Measurements from ENCODE around the gene PGBD1.

The PGBD1 gene

DNA sequence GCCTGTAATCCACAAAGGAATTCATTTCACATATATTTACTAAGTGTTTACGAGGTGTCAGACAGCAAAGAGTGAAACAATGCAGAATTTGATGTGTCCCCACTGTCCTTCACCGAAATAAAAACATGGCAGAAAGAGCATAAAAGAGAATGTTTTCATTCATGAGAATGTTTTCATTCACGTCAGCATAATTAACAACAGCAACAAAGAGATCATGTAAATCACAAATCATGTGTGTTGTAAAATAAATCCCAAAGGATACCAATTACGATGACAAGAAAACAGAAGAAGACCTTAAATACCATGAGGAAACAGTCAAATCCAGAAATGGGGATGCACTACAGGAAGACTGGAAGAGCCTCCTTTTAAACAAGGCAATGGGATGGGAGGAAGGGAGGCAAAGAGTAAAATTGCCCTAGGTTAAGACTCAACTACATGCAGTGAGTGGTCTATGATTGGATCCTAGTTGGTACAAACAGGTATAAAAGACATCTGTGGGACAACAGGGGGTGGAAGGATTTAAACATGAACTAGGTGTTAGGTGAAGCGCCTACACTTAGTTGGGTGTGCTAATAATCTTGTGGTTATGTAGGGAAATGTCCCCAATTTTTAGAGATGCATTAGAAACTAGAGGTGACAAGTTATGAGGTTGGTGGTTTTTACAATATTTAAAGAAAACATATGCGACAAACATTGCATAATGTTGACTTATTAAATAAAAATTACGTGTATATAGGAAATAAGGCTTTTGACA lies 53.1 kb downstream of the PGBD1 start:
- Histone ChIP-seq H3K27me3 (ENCODE audit: control insufficient read depth in 1 of 2, insufficient read depth in 2 of 2, low read length in 2 of 2) (no peaks in the 10 kb centered on the region), H3K4me3 (ENCODE audit: low read depth in 1 of 2, low read length in 2 of 2) (peak overlapping the region; percentile 88 to 91), H3K9ac (ENCODE audit: low read depth in 1 of 2, low read length in 2 of 2) (peak overlapping the region; percentile 34 to 93)

GRCh38 chr6:28335040-28335563 lies 53.7 kb downstream of the PGBD1 start:
- Histone ChIP-seq H3K36me3 (ENCODE audit: control insufficient read depth in 1 of 2, insufficient read depth in 2 of 2, low read length in 2 of 2) (no peaks in the 10 kb centered on the region), H3K9me3 (ENCODE audit: control insufficient read depth in 1 of 2, low read length in 2 of 2) (peaks cover 0 to under 1% of the 10 kb centered on the region in 2 donors), H3K4me3 (ENCODE audit: low read depth in 1 of 2, low read length in 2 of 2) (peak overlapping the region; percentile 88 to 91), H3K4me1 (ENCODE audit: control insufficient read depth in 1 of 2, insufficient read depth in 2 of 2, low read length in 2 of 2) (peaks cover 7 to 9% of the 10 kb centered on the region in 2 donors), H3K27me3 (ENCODE audit: control insufficient read depth in 1 of 2, insufficient read depth in 2 of 2, low read length in 2 of 2) (no peaks in the 10 kb centered on the region), H3K9ac (ENCODE audit: low read depth in 1 of 2, low read length in 2 of 2) (peak overlapping the region; percentile 34 to 93), H3K27ac (ENCODE audit: low read depth, low read length) (peak overlapping the region; percentile 93)

More for the DNA sequence above, 53.1 kb downstream of the PGBD1 start:
- peaks cover 7 to 9% of the 10 kb centered on the region in 2 donors for H3K4me1 ChIP-seq (ENCODE audit: control insufficient read depth in 1 of 2, insufficient read depth in 2 of 2, low read length in 2 of 2)
- H3K36me3 ChIP-seq (ENCODE audit: control insufficient read depth in 1 of 2, insufficient read depth in 2 of 2, low read length in 2 of 2): no peaks in the 10 kb centered on the region
- no peak overlapping the region for H3K27ac ChIP-seq (ENCODE audit: low read depth, low read length)
- H3K9me3 ChIP-seq (ENCODE audit: control insufficient read depth in 1 of 2, low read length in 2 of 2): no peaks in the 10 kb centered on the region

GRCh38 chr6:28335564-28336283 lies 54.4 kb downstream of the PGBD1 start, which contains the start of gene ZSCAN31:
Gene ZSCAN31, minus strand, starts transcription at chr6:28336148. Its CDS starts 6,465 bp downstream, at chr6:28329683.
- Histone ChIP-seq H3K36me3 (ENCODE audit: control insufficient read depth in 1 of 2, insufficient read depth in 2 of 2, low read length in 2 of 2) (no peaks in the 10 kb centered on the region), H3K9ac (ENCODE audit: low read depth in 1 of 2, low read length in 2 of 2) (peak within 1 kb of the TSS; percentile 85 to 93), H3K9me3 (ENCODE audit: control insufficient read depth in 1 of 2, low read length in 2 of 2) (peaks cover 0 to 3% of the 10 kb centered on the region in 2 donors)

DNA sequence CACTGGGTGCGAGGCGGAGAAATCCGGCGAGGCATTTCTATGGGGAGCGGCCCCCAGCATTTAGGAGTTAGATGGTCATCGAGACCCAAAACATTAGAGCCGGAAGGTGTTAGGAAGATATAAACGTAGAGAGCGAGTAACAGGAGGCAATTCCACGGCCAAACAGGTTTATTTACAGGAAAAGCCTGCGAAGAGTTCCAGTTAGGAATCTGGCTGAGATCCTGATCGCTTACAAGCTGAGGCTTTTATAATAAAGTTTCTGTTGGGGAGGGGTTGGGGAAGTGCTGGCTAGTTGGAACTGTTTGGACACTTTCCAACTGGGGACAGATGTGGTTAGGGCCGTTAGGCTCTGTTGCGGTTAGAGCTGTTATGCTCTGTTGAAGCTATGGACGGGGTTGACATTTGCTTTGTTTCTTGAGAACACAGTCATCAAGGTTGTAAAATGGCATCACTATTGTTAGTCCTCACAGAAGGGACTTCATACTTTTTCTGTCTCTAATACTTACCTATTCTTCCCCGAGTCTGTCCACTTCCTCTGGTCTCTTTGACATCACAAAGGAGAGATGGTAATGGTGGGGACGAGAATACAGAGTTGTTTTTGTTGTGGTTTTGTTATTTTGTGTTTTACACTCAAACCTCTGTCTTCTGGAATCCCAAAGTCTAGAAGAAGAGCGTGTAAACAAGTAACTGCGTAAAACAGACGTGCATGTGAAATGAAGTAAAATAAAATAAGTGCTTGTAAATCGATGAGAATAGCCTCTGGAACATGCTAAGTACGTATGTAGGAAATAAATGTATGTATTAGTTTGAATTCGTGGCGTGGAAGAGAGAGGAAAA lies 55.1 kb downstream of the PGBD1 start:
- H3K9me3 ChIP-seq (ENCODE audit: control insufficient read depth in 1 of 2, low read length in 2 of 2): peaks cover 0 to 3% of the 10 kb centered on the region in 2 donors
- H3K4me3 ChIP-seq (ENCODE audit: low read depth in 1 of 2, low read length in 2 of 2): peak overlapping the region; percentile 88 to 91
- peak overlapping the region; percentile 85 to 93 for H3K9ac ChIP-seq (ENCODE audit: low read depth in 1 of 2, low read length in 2 of 2)
- H3K4me1 ChIP-seq (ENCODE audit: control insufficient read depth in 1 of 2, insufficient read depth in 2 of 2, low read length in 2 of 2): peaks cover 7 to 9% of the 10 kb centered on the region in 2 donors
- H3K36me3 ChIP-seq (ENCODE audit: control insufficient read depth in 1 of 2, insufficient read depth in 2 of 2, low read length in 2 of 2): no peaks in the 10 kb centered on the region
- H3K27me3 ChIP-seq (ENCODE audit: control insufficient read depth in 1 of 2, insufficient read depth in 2 of 2, low read length in 2 of 2): no peaks in the 10 kb centered on the region
- peak overlapping the region; percentile 93 for H3K27ac ChIP-seq (ENCODE audit: low read depth, low read length)

More at GRCh38 chr6:28335564-28336283, 54.4 kb downstream of the PGBD1 start, which contains the start of gene ZSCAN31:
- Histone ChIP-seq H3K27me3 (ENCODE audit: control insufficient read depth in 1 of 2, insufficient read depth in 2 of 2, low read length in 2 of 2) (no peaks in the 10 kb centered on the region), H3K4me1 (ENCODE audit: control insufficient read depth in 1 of 2, insufficient read depth in 2 of 2, low read length in 2 of 2) (peaks cover 7 to 9% of the 10 kb centered on the region in 2 donors), H3K27ac (ENCODE audit: low read depth, low read length) (peak within 1 kb of the TSS; percentile 93), H3K4me3 (ENCODE audit: low read depth in 1 of 2, low read length in 2 of 2) (peak within 1 kb of the TSS; percentile 88 to 91)

GRCh38 chr6:28337121-28337520 lies 55.7 kb downstream of the PGBD1 start:
- Histone ChIP-seq H3K36me3 (ENCODE audit: control insufficient read depth in 1 of 2, insufficient read depth in 2 of 2, low read length in 2 of 2) (no peaks in the 10 kb centered on the region), H3K9ac (ENCODE audit: low read depth in 1 of 2, low read length in 2 of 2) (peak overlapping the region; percentile 85 to 93), H3K4me1 (ENCODE audit: control insufficient read depth in 1 of 2, insufficient read depth in 2 of 2, low read length in 2 of 2) (peaks cover 7 to 9% of the 10 kb centered on the region in 2 donors), H3K9me3 (ENCODE audit: control insufficient read depth in 1 of 2, low read length in 2 of 2) (peaks cover 0 to 3% of the 10 kb centered on the region in 2 donors), H3K4me3 (ENCODE audit: low read depth in 1 of 2, low read length in 2 of 2) (peak overlapping the region; percentile 88 to 91), H3K27ac (ENCODE audit: low read depth, low read length) (no peak overlapping the region), H3K27me3 (ENCODE audit: control insufficient read depth in 1 of 2, insufficient read depth in 2 of 2, low read length in 2 of 2) (no peaks in the 10 kb centered on the region)

DNA sequence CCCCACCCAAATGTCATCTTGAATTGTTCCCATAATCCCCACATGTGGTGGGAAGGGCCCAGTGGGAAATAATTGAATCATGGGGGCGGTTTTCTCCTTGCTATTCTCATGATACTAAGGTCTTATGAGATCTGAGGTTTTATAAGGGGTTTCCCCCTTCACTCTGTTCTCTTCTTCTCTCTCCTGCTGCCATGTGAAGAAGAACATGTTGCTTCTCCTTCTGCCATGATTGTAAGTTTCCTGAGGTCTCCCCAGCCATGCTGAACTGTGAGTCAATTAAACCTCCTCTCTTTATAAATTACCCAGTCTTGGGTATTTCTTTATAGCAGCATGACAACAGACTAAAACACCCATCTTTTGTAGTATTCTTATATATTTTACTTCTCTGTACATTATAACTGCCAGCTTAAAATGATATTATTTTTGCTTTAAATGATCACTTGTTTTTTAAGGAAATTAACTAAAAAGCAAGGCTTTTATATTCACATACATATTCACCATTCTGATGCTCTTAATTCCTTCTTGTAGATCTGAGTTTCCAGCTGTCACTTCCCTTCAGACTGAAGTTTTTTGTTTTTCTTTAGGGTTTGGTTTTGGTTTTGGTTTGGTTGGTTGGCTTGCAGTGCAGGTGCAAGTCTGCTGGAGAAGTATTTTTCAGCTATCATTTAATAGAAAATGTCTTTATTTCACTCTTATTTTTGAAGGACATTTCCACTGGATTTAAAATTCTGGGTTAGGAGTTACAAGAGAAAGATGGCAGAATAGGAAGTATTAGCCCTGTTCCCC lies 59.1 kb downstream of the PGBD1 start:
- H3K4me1 ChIP-seq (ENCODE audit: control insufficient read depth in 1 of 2, insufficient read depth in 2 of 2, low read length in 2 of 2): peaks cover 7 to 9% of the 10 kb centered on the region in 2 donors
- peaks cover 0 to 3% of the 10 kb centered on the region in 2 donors for H3K9me3 ChIP-seq (ENCODE audit: control insufficient read depth in 1 of 2, low read length in 2 of 2)
- no peak overlapping the region for H3K27ac ChIP-seq (ENCODE audit: low read depth, low read length)
- H3K9ac ChIP-seq (ENCODE audit: low read depth in 1 of 2, low read length in 2 of 2): no peak overlapping the region
- H3K36me3 ChIP-seq (ENCODE audit: control insufficient read depth in 1 of 2, insufficient read depth in 2 of 2, low read length in 2 of 2): no peaks in the 10 kb centered on the region
- H3K27me3 ChIP-seq (ENCODE audit: control insufficient read depth in 1 of 2, insufficient read depth in 2 of 2, low read length in 2 of 2): peaks cover 1 to 4% of the 10 kb centered on the region in 2 donors
- H3K4me3 ChIP-seq (ENCODE audit: low read depth in 1 of 2, low read length in 2 of 2): no peak overlapping the region

GRCh38 chr6:28343898-28344677 lies 62.7 kb downstream of the PGBD1 start:
- no peak overlapping the region for H3K4me3 ChIP-seq (ENCODE audit: low read depth in 1 of 2, low read length in 2 of 2)
- H3K27me3 ChIP-seq (ENCODE audit: control insufficient read depth in 1 of 2, insufficient read depth in 2 of 2, low read length in 2 of 2): peaks cover 10% of the 10 kb centered on the region in 2 donors
- no peaks in the 10 kb centered on the region for H3K4me1 ChIP-seq (ENCODE audit: control insufficient read depth in 1 of 2, insufficient read depth in 2 of 2, low read length in 2 of 2)
- no peak overlapping the region for H3K27ac ChIP-seq (ENCODE audit: low read depth, low read length)
- no peaks in the 10 kb centered on the region for H3K36me3 ChIP-seq (ENCODE audit: control insufficient read depth in 1 of 2, insufficient read depth in 2 of 2, low read length in 2 of 2)
- no peak overlapping the region for H3K9ac ChIP-seq (ENCODE audit: low read depth in 1 of 2, low read length in 2 of 2)
- H3K9me3 ChIP-seq (ENCODE audit: control insufficient read depth in 1 of 2, low read length in 2 of 2): peaks cover 0 to 3% of the 10 kb centered on the region in 2 donors

GRCh38 chr6:28345201-28345600 lies 63.8 kb downstream of the PGBD1 start:
- H3K27me3 ChIP-seq (ENCODE audit: control insufficient read depth in 1 of 2, insufficient read depth in 2 of 2, low read length in 2 of 2): peaks cover 10% of the 10 kb centered on the region in 2 donors
- H3K4me3 ChIP-seq (ENCODE audit: low read depth in 1 of 2, low read length in 2 of 2): no peak overlapping the region
- no peak overlapping the region for H3K27ac ChIP-seq (ENCODE audit: low read depth, low read length)
- H3K9me3 ChIP-seq (ENCODE audit: control insufficient read depth in 1 of 2, low read length in 2 of 2): peaks cover 0 to 1% of the 10 kb centered on the region in 2 donors
- H3K36me3 ChIP-seq (ENCODE audit: control insufficient read depth in 1 of 2, insufficient read depth in 2 of 2, low read length in 2 of 2): no peaks in the 10 kb centered on the region
- no peak overlapping the region for H3K9ac ChIP-seq (ENCODE audit: low read depth in 1 of 2, low read length in 2 of 2)
- H3K4me1 ChIP-seq (ENCODE audit: control insufficient read depth in 1 of 2, insufficient read depth in 2 of 2, low read length in 2 of 2): peaks cover 0 to 2% of the 10 kb centered on the region in 2 donors

All from duodenal mucosa (tissue), 2 donors.